ENCODE measurements around the gene MGAT4D.
"Not testable (repeated sequence)": the region's sequence is repeated elsewhere in the genome, so short reads cannot be mapped to it uniquely, and the experiment has no call there.

The MGAT4D gene

DNA sequence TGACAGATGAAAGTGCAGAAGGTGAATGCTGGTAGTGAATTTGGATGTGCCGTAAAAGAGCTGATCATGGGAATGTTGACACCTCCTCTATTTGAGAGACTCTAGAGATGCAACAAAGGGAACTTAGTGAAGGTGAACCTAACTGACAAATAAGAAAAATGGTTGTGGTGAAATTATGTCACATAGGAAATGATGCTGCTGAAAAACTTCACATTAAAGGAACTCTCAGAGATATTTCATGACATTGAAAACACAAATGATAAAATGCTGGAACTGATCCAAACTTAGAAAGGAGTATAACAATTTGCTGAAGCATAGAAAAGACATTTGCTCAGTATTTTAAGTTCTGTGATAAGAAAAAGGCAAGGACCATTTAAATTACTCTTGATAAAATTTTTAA lies 31.9 kb downstream of the MGAT4D start:
- H3K27ac ChIP-seq = no peak overlapping the region
- TF ChIP-seq, protein P1, sequence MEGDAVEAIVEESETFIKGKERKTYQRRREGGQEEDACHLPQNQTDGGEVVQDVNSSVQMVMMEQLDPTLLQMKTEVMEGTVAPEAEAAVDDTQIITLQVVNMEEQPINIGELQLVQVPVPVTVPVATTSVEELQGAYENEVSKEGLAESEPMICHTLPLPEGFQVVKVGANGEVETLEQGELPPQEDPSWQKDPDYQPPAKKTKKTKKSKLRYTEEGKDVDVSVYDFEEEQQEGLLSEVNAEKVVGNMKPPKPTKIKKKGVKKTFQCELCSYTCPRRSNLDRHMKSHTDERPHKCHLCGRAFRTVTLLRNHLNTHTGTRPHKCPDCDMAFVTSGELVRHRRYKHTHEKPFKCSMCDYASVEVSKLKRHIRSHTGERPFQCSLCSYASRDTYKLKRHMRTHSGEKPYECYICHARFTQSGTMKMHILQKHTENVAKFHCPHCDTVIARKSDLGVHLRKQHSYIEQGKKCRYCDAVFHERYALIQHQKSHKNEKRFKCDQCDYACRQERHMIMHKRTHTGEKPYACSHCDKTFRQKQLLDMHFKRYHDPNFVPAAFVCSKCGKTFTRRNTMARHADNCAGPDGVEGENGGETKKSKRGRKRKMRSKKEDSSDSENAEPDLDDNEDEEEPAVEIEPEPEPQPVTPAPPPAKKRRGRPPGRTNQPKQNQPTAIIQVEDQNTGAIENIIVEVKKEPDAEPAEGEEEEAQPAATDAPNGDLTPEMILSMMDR (IDR thresholded peaks at IDR 0.05) = no peak
- no peak for TF ChIP-seq ZFX (IDR thresholded peaks at IDR 0.05; ENCODE audit: borderline replicate concordance)

DNA sequence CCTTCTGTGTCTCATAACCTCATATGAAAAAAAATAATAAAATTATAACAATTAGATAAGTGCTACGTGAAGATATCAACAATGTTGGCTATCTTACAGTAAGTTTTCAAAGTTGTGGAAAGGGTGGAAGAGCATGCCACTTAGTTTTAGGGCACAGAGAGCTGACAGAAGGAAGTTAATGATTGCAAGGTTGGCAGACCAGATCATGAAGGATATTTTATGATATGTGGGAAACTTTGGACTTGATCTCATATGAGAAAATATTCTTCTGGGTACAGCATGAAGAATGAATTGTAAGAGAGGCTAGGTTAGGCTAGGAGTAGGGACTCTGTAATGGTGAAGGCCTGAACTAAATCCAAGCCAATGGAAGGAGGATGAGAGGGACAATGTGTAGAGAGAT lies 34.5 kb downstream of the MGAT4D start:
- TF ChIP-seq, protein P1 (IDR thresholded peaks at IDR 0.05) = no peak
- no peak for TF ChIP-seq ZFX (IDR thresholded peaks at IDR 0.05; ENCODE audit: borderline replicate concordance)
- no peak overlapping the region for H3K27ac ChIP-seq

DNA sequence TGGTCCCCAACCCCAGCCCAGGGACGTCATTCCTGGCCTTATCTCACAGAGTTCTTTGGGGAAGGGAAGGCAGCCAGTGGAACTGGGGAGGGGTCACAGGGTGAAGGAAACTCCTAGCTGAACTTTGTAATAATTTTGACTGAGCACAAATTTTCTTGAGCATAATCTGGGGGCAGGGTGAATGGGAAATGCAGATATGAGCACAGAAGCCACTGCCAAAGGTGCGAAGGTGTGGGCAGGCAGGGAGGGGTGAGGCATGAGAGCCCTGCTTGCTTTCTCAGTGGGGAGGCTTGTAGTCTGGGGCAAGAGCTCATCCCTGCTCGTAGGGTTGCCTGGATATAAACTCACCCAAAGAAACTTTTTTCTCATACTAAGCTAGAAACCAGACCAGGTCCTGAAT lies 34.9 kb downstream of the MGAT4D start:
- TF ChIP-seq, protein P1 (IDR thresholded peaks at IDR 0.05) = no peak
- TF ChIP-seq ZFX (IDR thresholded peaks at IDR 0.05; ENCODE audit: borderline replicate concordance) = no peak
- no peak overlapping the region for H3K27ac ChIP-seq

DNA sequence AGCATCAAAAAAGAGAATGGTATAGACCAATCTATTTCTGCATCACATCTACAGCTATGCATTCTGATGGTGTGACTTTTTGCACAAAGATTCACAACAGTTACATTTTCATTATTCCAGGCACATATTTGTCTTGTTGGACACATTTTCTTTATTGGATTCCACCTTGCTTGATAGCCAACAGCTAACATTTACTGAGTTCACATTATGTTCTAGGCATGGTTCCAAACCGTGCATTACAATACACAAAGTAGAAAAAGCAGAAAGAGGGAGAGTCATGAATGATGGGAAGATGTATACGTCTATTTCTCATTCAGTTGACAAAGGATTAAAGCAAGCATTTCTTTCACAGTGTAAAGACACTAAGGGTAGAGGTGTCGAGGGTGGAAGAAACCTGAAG lies 47.7 kb downstream of the MGAT4D start:
- H3K27ac ChIP-seq = peak overlapping the region; percentile 83
- TF ChIP-seq, protein P1 (IDR thresholded peaks at IDR 0.05) = no peak
- TF ChIP-seq ZFX (IDR thresholded peaks at IDR 0.05; ENCODE audit: borderline replicate concordance) = no peak

DNA sequence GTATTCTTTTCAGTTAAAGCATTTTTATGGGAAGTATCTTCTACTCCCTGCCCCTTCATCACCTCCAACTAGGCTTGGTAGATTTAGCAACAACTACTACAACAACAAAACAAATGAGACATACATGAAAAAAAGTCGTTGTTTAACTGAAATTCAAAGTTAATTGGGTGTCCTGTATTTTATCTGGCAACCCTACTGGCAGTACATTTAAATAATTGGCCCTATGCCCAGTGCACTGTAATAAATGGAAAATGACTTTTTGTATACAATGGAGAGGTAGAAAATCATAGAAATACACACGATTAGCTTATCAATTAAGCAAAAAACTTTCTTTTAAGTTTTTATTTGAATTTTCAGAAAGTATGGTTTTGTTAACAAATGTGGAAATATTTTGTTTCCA lies 49.3 kb downstream of the MGAT4D start:
- H3K27ac ChIP-seq = peak overlapping the region; percentile 83
- TF ChIP-seq, protein P1 (IDR thresholded peaks at IDR 0.05) = no peak
- no peak for TF ChIP-seq ZFX (IDR thresholded peaks at IDR 0.05; ENCODE audit: borderline replicate concordance)

DNA sequence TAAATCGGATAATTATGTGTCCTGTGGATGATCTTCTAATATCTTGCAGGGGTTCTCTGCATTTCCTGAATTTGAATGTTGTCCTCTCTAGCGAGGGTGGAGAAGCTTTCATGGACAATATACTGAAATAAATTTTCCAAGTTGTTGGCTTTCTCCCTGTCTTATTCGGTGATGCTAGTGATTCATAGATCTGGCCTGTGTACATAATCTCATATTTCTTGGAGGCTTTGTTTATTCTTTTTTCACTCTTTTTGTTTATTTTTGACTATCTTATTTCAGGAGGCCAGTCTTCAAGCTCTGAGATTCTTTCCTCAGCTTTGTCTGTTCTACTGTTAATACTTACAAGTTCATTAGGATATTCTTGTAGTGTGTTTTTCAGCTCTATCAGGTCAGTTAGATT lies 49.9 kb downstream of the MGAT4D start:
- TF ChIP-seq, protein P1 (IDR thresholded peaks at IDR 0.05) = no peak
- no peak for TF ChIP-seq ZFX (IDR thresholded peaks at IDR 0.05; ENCODE audit: borderline replicate concordance)
- peak overlapping the region; percentile 83 for H3K27ac ChIP-seq

DNA sequence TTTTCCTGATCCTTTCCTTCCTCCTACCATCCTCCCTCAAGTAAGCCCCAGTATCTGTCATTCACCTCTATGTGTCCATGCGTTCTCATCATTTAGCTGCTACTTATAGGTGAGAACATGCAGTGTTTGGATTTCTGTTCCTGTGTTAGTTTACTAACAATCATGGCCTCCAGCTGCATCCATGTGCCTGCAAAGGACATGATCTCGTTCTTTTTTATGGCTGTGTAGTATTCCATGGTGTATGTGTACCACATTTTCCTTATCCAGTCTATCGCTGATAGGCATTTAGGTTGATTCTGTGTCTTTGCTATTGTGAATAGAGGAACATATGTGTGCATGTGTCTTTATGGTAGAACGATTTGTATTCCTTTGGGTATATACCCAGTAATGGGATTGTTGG lies 53.7 kb downstream of the MGAT4D start:
- H3K27ac ChIP-seq = not testable (repeated sequence)

DNA sequence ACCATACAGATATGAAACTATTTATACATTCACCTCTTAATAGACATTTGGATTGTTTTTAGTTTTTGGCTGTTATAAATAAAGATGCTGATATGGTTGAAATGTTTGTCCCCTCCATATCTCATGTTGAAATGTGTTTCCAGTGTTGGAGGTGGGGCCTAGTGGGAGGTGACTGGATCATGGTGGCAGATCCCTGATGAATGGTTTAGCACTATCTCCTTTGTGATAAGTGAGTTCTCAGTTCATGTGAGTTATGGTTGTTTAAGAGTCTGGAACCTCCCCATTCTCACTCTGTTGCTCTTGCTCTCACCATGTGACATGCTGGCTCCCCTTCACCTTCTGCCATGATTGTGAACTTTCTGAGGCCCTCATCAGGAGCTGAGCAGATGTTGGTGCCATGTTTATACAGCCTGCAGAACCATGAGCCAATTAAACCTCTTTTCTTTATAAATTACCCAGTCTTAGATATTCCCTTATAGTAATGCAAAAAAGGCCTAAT lies 58.4 kb downstream of the MGAT4D start:
- H3K27ac ChIP-seq = no peak overlapping the region
- TF ChIP-seq, protein P1 (IDR thresholded peaks at IDR 0.05) = no peak
- TF ChIP-seq ZFX (IDR thresholded peaks at IDR 0.05; ENCODE audit: borderline replicate concordance) = no peak

Data from 22Rv1 (cell line).